PC-9 (cell line): ENCODE data around the gene SYNPO. TPM values are rescaled to one million over a fixed set of nuclear protein-coding genes. Genes with fewer than 3 reads are reported as not detected.

Experiments used
- BruUV-seq: library from RNA; stranded (reverse); fragments of 400-500 nt; replicated peaks from 2 replicates; lab custom pipeline; 2021; lab: Mats Ljungman, UMichigan
- CTCF ChIA-PET: fragments of 300-600 bp; sonication (Branson Sonifier 250); formaldehyde crosslinking; loops from one replicate; lab custom pipeline; 2022; ENCODE audit warnings: antibody characterized with exemption; lab: Charles Lee
- POLR2A ChIA-PET: fragments of 300-600 bp; sonication (Branson Sonifier 250); formaldehyde crosslinking; loops from one replicate; lab custom pipeline; 2022; ENCODE audit warnings: antibody characterized with exemption; ENCODE audit not compliant: unreplicated experiment; lab: Charles Lee
- DNase-seq, 2 experiments: peaks; one replicate each; pipeline versions ENCODE4 v3.0.0 to v3.0.0-alpha.2; 2015 to 2022; ENCODE audit warnings: mixed read lengths in 1 of 2
- H2AFZ ChIP-seq: fragments of 200-600 bp; sonication (generic); 2 replicates; pipeline ENCODE4 v1.8.1; 2017; ENCODE audit warnings: antibody characterized with exemption
- H3F3A ChIP-seq: fragments of 200-600 bp; sonication (generic); 2 replicates; pipeline ENCODE4 v1.8.1; 2017; ENCODE audit warnings: antibody characterized with exemption, mild to moderate bottlenecking, low read depth; ENCODE audit not compliant: insufficient read depth
- H3K27ac ChIP-seq: fragments of 200-600 bp; sonication (generic); 2 replicates; pipeline ENCODE4 v1.6.1; 2016; ENCODE audit warnings: mixed run types
- H3K27me3 ChIP-seq: fragments of 200-600 bp; sonication (generic); 2 replicates; pipeline ENCODE4 v1.6.1; 2016; ENCODE audit warnings: low read depth, mixed run types; ENCODE audit not compliant: insufficient read depth
- H3K36me3 ChIP-seq: fragments of 200-600 bp; sonication (generic); 2 replicates; pipeline ENCODE4 v1.6.1; 2016; ENCODE audit warnings: low read depth, mixed run types
- H3K4me1 ChIP-seq: fragments of 200-600 bp; sonication (generic); replicated peaks from 2 replicates; pipeline ENCODE4 v1.6.1; 2016; ENCODE audit warnings: mixed run types; ENCODE audit not compliant: insufficient read depth
- H3K4me2 ChIP-seq: fragments of 200-600 bp; sonication (generic); 2 replicates; pipeline ENCODE4 v1.6.1; 2017; ENCODE audit warnings: mixed run types
- H3K4me3 ChIP-seq: fragments of 200-600 bp; sonication (generic); 2 replicates; pipeline ENCODE4 v1.6.1; 2016; ENCODE audit warnings: mixed run types
- H3K79me2 ChIP-seq: fragments of 200-600 bp; sonication (generic); 2 replicates; pipeline ENCODE4 v1.6.1; 2017; ENCODE audit warnings: low read depth, mixed run types
- H3K9me2 ChIP-seq: fragments of 200-600 bp; sonication (generic); 2 replicates; pipeline ENCODE4 v1.8.1; 2017; ENCODE audit warnings: mild to moderate bottlenecking; ENCODE audit not compliant: insufficient read depth
- H3K9me3 ChIP-seq: fragments of 200-600 bp; sonication (generic); 2 replicates; pipeline ENCODE4 v1.8.1; 2016; ENCODE audit warnings: low read depth; ENCODE audit not compliant: insufficient read depth
- H4K20me1 ChIP-seq: fragments of 200-600 bp; sonication (generic); 2 replicates; pipeline ENCODE4 v1.8.1; 2017; ENCODE audit not compliant: insufficient read depth
- EZH2 ChIP-seq: fragments of 200-600 bp; sonication (generic); IDR thresholded peaks from 2 replicates; pipeline ENCODE4 v1.8.0; 2017; ENCODE audit warnings: antibody characterized with exemption, low read depth
- intact Hi-C: fragments of 100-400 bp; cut with micrococcal nuclease; formaldehyde crosslinking; loops from one replicate; pipeline ENCODE4 v1.10.0; 2022; ENCODE audit not compliant: unreplicated experiment
- total RNA-seq: library from RNA; stranded (reverse); gene quantifications from 2 replicates; pipeline ENCODE4 v1.2.3, GENCODE V29; 2021
- TF ChIP-seq, protein P1 (sequence below): fragments of 200-600 bp; sonication (generic); conservative IDR thresholded peaks from 2 replicates; pipeline ENCODE4 v1.6.1; 2017; ENCODE audit warnings: mixed run types, antibody characterized with exemption, mild to moderate bottlenecking, moderate library complexity

The SYNPO gene
- total RNA-seq, 1 experiment from 2014 or later: 2.0 TPM

DNA sequence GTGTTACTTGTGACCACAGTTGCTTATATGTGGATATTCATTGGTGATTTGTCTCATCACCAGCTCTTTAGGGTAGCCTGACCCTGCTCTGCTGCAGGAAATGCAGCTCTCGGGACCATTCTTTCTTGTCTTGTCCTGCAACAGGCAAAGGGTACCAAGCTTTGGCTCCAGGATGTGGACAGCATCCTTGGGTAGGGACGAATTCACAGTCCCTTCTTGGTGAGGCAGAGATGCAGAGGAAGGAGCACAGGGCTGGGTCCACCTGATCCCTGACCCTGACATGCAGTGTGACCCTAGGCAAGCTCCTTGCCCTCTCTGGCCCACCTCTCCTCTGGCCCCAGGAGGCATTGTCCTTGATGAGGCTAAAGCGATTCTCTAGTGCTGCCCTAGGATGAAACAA lies 37.0 kb upstream of the SYNPO start:
- H3K9me2 ChIP-seq: no peaks in the 10 kb centered on the region
- H3K27ac ChIP-seq: no peak overlapping the region
- no peak overlapping the region for H3K4me3 ChIP-seq
- H3K4me2 ChIP-seq: no peak overlapping the region
- no TSS peak for BruUV-seq
- no peaks in the 10 kb centered on the region for H3K9me3 ChIP-seq
- H3K36me3 ChIP-seq: no peaks in the 10 kb centered on the region
- TF ChIP-seq, protein P1, sequence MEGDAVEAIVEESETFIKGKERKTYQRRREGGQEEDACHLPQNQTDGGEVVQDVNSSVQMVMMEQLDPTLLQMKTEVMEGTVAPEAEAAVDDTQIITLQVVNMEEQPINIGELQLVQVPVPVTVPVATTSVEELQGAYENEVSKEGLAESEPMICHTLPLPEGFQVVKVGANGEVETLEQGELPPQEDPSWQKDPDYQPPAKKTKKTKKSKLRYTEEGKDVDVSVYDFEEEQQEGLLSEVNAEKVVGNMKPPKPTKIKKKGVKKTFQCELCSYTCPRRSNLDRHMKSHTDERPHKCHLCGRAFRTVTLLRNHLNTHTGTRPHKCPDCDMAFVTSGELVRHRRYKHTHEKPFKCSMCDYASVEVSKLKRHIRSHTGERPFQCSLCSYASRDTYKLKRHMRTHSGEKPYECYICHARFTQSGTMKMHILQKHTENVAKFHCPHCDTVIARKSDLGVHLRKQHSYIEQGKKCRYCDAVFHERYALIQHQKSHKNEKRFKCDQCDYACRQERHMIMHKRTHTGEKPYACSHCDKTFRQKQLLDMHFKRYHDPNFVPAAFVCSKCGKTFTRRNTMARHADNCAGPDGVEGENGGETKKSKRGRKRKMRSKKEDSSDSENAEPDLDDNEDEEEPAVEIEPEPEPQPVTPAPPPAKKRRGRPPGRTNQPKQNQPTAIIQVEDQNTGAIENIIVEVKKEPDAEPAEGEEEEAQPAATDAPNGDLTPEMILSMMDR: no peak
- TF ChIP-seq EZH2: no peak
- ChIA-PET POLR2A (no interaction called here), CTCF (no interaction called here)
- H2AFZ ChIP-seq: no peak overlapping the region
- no peak for DNase-seq
- H3K4me1 ChIP-seq: no peaks in the 10 kb centered on the region
- no peaks in the 10 kb centered on the region for H3K79me2 ChIP-seq
- no peaks in the 10 kb centered on the region for H4K20me1 ChIP-seq
- H3F3A ChIP-seq: no peaks in the 10 kb centered on the region
- no peaks in the 10 kb centered on the region for H3K27me3 ChIP-seq
- intact Hi-C loops: no loop called here

DNA sequence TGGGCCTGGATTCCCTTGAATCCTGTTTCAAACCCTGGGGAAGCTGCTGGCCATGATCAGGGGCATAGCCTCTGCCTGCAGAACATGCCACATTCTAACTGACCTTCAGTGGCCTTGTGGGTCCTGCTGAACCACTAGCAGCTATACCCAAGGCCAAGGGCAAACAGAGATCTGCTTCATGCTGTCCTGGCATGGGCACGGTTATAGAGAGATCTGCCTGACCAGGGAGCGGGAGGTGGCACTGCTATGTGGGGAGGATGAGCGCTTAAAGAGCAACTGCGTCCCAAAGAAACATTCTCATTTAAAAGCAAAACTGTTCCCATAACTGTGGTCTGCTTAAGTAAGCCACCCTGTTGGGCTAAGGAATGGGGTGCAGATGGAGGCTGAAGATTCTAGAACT lies 36.5 kb upstream of the SYNPO start:
- no peak overlapping the region for H3K4me3 ChIP-seq
- H2AFZ ChIP-seq: no peak overlapping the region
- H4K20me1 ChIP-seq: no peaks in the 10 kb centered on the region
- no peaks in the 10 kb centered on the region for H3K9me2 ChIP-seq
- ChIA-PET CTCF (no interaction called here), POLR2A (no interaction called here)
- TF ChIP-seq EZH2: no peak
- TF ChIP-seq, protein P1: no peak
- no peaks in the 10 kb centered on the region for H3K27me3 ChIP-seq
- intact Hi-C loops: no loop called here
- H3K4me2 ChIP-seq: no peak overlapping the region
- H3K79me2 ChIP-seq: no peaks in the 10 kb centered on the region
- H3F3A ChIP-seq: no peaks in the 10 kb centered on the region
- DNase-seq: no peak
- H3K27ac ChIP-seq: no peak overlapping the region
- no peaks in the 10 kb centered on the region for H3K4me1 ChIP-seq
- no peaks in the 10 kb centered on the region for H3K9me3 ChIP-seq
- H3K36me3 ChIP-seq: no peaks in the 10 kb centered on the region
- BruUV-seq: no TSS peak

DNA sequence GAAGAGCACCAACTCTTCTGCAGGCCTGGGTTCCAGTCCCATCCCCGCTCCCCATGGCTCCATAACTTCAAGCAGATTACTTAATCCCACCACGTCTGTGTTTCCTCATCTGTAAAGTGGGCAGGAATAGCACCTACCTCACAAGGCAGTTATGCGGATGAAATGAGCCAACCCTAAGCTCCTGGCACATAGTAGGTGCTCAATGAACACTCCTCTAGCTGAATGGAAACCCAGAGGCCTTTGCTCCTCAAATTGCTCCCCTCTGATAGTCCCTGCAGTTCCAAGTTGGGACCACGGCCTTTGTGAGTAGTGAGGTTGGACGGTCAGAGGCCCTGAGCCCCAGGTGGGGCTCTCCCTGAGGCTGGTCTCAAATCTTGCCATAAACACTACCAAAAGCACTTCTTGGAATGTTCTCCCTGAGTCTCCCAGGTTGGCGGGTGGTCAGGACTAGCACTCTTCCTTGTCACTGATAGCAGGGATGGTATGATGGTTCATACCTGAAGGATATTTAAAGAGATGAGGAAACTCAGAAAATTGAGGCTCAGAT lies 35.5 kb upstream of the SYNPO start:
- CTCF ChIA-PET: no interaction called here
- H3K4me3 ChIP-seq: no peak overlapping the region
- no peaks in the 10 kb centered on the region for H3K27me3 ChIP-seq
- no peaks in the 10 kb centered on the region for H3K4me1 ChIP-seq
- H3K27ac ChIP-seq: no peak overlapping the region
- no peaks in the 10 kb centered on the region for H3K9me3 ChIP-seq
- H3K9me2 ChIP-seq: no peaks in the 10 kb centered on the region
- no peak for DNase-seq
- POLR2A ChIA-PET: interaction anchor here (0.6 kb wide), 1 partner anchor 205 kb away, joined by 3 read pairs; no protein-coding TSS in a partner anchor
- no peaks in the 10 kb centered on the region for H3K79me2 ChIP-seq
- no peak overlapping the region for H2AFZ ChIP-seq
- H3K4me2 ChIP-seq: no peak overlapping the region
- no peaks in the 10 kb centered on the region for H4K20me1 ChIP-seq
- intact Hi-C loops: no loop called here
- H3K36me3 ChIP-seq: no peaks in the 10 kb centered on the region
- no peaks in the 10 kb centered on the region for H3F3A ChIP-seq
- BruUV-seq: no TSS peak
- TF ChIP-seq, protein P1: no peak
- no peak for TF ChIP-seq EZH2
